BE2C (cell line): Measurements from ENCODE around the gene CWC27.
"Not testable (repeated sequence)": the region's sequence is repeated elsewhere in the genome, so short reads cannot be mapped to it uniquely, and the experiment has no call there.

ENCODE experiments used
- DNase-seq: peaks from one replicate; pipeline ENCODE4 v3.0.0-alpha.2; 2020
- H3K27me3 ChIP-seq: fragments of 250-450 bp; sonication (Bioruptor Pico); 2 replicates; pipeline ENCODE4 v1.5.1; 2020; ENCODE audit warnings: mild to moderate bottlenecking
- H3K36me3 ChIP-seq: fragments of 250-450 bp; sonication (Bioruptor Pico); 2 replicates; pipeline ENCODE4 v1.5.1; 2020; ENCODE audit warnings: mild to moderate bottlenecking
- H3K4me1 ChIP-seq: fragments of 250-450 bp; sonication (Bioruptor Pico); 2 replicates; pipeline ENCODE4 v1.5.1; 2020
- H3K4me3 ChIP-seq: 2 replicates; pipeline ENCODE4 v1.5.1; 2011; ENCODE audit warnings: low read depth, low read length
- H3K9me3 ChIP-seq: fragments of 250-450 bp; sonication (Bioruptor Pico); 2 replicates; pipeline ENCODE4 v1.5.1; 2020
- CTCF ChIP-seq: IDR thresholded peaks from 2 replicates; pipeline ENCODE4 v1.5.1; 2012; ENCODE audit warnings: mild to moderate bottlenecking, low read depth, low read length

CWC27 gene

DNA sequence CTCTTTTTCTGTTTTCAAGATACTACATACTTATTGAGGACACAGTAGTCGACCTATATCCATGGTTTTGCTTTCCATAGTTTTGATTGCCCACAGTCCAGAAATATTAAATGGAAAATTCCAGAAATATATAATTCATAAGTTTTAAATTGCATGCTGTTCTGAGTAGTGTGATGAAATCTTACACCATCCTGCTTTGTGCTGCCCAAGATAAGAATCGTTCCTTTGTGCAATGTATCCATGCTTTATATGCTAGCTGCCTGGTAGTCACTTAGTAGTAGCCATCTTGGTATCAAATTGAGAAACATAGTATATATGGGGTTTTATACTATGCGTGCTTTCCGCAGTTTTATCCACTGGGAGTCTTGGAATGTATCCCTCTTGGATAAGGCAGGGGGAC is 59.0 kb downstream of the CWC27 start:
- DNase-seq = no peak
- Histone ChIP-seq H3K4me3 (no peak overlapping the region), H3K36me3 (no peaks in the 10 kb centered on the region; the same call in 1 of the 2 replicates), H3K4me1 (no peaks in the 10 kb centered on the region), H3K9me3 (no peaks in the 10 kb centered on the region; the same call in 1 of the 2 replicates), H3K27me3 (no peaks in the 10 kb centered on the region)
- TF ChIP-seq CTCF = no peak

DNA sequence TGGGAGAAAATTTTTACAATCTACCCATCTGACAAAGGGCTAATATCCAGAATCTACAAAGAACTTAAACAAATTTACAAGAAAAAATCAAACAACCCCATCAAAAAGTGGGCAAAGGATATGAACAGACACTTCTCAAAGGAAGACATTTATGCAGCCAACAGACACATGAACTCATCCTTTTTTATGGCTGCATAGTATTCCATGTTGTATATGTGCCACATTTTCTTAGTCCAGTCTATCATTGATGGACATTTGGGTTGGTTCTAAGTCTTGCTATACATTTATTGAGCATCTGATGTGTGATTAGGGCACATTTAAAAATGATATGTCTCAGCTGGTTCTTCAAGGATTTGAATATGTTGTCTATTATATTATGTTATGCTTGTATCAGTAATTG is 61.9 kb downstream of the CWC27 start:
- H3K27me3 ChIP-seq, H3K36me3 ChIP-seq, H3K4me3 ChIP-seq, H3K4me1 ChIP-seq, H3K9me3 ChIP-seq, DNase-seq: not testable (repeated sequence)

DNA sequence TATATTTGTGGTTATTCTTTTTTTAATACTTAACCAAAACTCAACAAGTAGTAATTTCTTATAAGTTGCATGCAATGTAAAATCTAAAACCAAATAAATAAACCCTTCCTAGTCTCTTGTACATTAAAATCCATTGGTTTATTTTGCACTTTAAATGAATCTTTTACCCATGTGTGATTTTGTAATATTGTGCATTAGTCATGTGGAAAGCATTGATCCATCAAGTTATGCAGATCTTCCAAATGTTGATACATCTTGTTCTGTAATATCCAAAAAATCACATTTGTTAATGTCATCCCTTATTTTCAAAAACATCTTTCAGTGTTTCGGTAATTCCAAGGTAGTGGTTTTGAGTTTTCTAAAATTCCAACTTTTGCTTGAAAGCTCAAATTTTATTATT is 63.3 kb downstream of the CWC27 start:
- H3K36me3 ChIP-seq = no peaks in the 10 kb centered on the region; the same call in 1 of the 2 replicates
- no peaks in the 10 kb centered on the region; the same call in 1 of the 2 replicates for H3K9me3 ChIP-seq
- no peak for TF ChIP-seq CTCF

DNA sequence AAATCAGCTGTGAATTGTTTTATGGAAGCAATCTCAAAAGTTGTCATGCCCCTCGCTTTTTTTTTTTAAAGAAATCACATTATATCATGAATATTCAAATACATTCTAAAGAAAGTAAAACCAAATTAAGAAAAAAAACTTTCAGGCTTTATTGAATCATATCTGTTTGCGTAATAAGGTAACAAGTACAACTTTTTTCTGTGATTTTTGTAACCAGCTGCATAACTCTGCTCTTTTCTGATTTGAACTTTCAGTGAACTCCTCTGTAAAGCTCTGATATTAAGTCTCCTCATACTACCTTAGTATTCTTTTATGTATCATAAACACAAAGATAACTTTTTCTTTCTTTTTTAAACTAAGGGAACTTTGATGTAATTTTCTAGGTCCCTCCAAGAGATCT is 65.3 kb downstream of the CWC27 start:
- no peak for DNase-seq
- no peaks in the 10 kb centered on the region; the same call in 1 of the 2 replicates for H3K36me3 ChIP-seq
- H3K9me3 ChIP-seq = no peaks in the 10 kb centered on the region; the same call in 1 of the 2 replicates
- H3K27me3 ChIP-seq = no peaks in the 10 kb centered on the region
- H3K4me3 ChIP-seq = no peak overlapping the region
- no peak for TF ChIP-seq CTCF
- H3K4me1 ChIP-seq = no peaks in the 10 kb centered on the region

More for the DNA sequence above, 63.3 kb downstream of the CWC27 start:
- DNase-seq = no peak
- Histone ChIP-seq H3K4me3 (no peak overlapping the region), H3K4me1 (no peaks in the 10 kb centered on the region), H3K27me3 (no peaks in the 10 kb centered on the region)

DNA sequence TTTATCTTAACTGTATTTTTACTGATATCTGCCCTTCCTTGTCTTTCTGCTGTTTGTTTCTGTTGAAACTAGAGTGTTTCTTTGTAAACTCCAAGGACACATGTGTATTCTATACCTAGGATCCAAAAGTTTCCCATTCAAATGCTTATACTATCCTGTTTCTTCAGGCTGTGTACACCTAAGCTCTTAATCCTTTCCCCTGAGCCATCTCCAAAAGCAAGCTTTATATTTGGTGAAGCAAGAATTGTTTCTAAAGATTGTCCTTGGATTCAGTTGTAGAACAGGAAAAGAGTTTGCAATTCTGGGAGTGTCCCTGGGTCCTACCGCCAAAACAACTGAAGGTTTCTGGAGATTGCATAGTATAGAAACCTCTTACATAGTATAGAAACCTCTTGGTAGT is 65.9 kb downstream of the CWC27 start:
- Histone ChIP-seq H3K9me3 (no peaks in the 10 kb centered on the region; the same call in 1 of the 2 replicates), H3K36me3 (no peaks in the 10 kb centered on the region; the same call in 1 of the 2 replicates), H3K27me3 (no peaks in the 10 kb centered on the region), H3K4me3 (no peak overlapping the region), H3K4me1 (no peaks in the 10 kb centered on the region)
- TF ChIP-seq CTCF = no peak
- no peak for DNase-seq

DNA sequence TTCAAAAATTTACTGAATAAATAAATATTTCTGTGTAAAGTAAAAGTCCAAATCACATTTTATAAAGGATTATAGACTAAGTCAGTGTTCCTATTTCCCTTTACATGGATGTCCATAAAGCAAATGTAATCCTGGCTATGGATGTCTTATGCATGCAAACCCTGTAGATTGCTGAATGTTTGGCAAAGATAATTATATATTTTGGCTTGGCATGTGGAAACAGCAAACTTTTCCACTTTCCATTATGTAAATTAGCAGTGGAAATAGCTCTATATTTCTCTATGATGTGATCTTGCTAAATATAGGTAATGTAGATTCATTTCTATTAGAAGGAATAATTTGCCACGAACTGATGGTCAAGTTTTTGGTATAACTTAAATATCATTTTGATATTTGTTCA is 66.5 kb downstream of the CWC27 start:
- Histone ChIP-seq H3K36me3 (no peaks in the 10 kb centered on the region; the same call in 1 of the 2 replicates), H3K27me3 (no peaks in the 10 kb centered on the region), H3K4me1 (no peaks in the 10 kb centered on the region), H3K4me3 (no peak overlapping the region), H3K9me3 (no peaks in the 10 kb centered on the region; the same call in 1 of the 2 replicates)
- no peak for TF ChIP-seq CTCF
- DNase-seq = no peak
